Activated CD8-positive, alpha-beta memory T cell treated with anti-CD3 and anti-CD28 coated beads for 24 hours (primary cell): Measurements from ENCODE around the gene ANTKMT.
"Not testable (repeated sequence)": the region's sequence is repeated elsewhere in the genome, so short reads cannot be mapped to it uniquely, and the experiment has no call there.

Experiments used
- DNase-seq: peaks from one replicate; pipeline ENCODE4 v3.0.0-alpha.2; 2020

The ANTKMT gene

DNA sequence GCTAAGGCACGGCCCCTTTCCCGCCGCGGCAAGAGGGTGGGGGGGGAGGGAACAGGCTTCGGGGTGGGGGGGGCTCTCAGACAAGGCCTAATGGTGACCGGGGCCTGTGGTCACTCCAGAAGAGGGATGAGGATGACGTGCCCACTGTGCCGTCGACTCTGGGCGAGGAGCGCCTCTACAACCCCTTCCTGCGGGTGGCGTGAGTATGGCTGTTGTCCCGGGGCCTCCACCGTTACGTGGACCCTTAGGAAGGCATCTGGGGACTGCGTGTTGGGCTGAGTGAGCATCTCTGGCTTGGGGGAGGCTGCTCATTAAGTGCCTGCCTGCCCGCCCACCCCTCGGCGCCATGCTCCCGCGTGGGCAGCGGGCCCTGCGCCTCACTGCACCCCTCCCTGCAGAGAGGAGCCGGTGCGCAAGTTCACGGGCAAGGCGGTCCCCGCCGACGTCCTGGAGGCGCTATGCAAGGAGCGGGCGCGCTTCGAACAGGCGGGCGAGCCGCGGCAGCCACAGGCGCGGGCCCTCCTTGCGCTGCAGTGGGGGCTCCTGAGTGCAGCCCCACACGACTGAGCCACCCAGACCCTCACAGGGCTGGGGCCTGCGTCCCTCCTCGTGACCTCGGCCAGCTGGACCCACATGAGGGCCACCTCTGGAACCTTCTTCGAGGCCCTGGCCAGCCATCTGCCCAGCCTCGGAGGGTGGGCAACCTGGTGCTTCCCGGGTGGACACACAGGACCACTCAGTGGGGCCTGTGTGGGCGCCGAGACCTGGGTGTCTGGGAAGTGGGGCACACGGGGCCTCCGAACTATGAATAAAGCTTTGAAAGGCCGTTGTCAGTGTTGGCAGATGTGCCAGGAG is 8.2 kb downstream of the ANTKMT start:
- no peak for DNase-seq

DNA sequence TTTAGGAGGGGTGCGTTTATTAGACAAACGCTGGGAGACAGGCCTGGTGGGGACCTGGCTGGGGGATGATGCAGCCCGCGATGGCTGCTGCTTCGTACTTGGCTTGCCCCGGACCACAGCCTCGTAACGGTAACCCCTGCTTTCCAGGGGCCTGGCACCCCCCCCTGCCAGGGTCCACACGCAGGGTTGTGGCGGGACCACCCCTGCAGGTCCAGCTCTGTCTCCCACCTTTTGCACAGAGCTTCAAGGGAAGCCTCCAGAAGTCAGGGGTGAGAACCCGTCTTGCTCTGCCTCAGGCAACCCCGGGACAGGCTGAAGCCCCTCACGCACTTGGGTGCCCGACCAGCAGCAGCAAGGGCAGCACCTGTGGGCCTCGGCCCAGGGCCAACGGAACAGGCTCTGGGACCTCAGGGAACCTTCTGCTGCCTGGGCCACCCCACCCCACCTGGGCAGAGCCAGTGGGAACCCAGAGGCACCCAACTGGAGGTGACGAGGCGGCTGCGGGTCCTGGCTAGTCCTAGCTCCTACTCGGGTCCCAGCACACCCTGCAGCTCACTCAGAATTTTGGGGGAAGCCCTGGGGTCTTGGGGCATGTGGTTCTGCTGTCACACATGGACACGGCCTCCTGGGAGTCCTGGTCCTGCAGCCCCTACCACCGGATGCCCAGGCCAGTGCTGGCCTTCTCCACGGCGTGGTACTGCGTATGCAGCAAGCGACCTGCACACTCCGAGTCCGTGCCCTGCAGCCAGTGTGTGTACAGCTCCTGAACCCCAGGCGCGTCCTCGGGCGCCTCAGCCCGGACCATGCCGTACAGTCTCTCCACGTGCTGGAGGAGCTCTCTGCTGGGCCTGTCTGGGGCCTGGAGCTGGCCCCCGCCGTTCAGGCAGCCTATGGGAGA is 9.1 kb downstream of the ANTKMT start:
- DNase-seq, result no peak

DNA sequence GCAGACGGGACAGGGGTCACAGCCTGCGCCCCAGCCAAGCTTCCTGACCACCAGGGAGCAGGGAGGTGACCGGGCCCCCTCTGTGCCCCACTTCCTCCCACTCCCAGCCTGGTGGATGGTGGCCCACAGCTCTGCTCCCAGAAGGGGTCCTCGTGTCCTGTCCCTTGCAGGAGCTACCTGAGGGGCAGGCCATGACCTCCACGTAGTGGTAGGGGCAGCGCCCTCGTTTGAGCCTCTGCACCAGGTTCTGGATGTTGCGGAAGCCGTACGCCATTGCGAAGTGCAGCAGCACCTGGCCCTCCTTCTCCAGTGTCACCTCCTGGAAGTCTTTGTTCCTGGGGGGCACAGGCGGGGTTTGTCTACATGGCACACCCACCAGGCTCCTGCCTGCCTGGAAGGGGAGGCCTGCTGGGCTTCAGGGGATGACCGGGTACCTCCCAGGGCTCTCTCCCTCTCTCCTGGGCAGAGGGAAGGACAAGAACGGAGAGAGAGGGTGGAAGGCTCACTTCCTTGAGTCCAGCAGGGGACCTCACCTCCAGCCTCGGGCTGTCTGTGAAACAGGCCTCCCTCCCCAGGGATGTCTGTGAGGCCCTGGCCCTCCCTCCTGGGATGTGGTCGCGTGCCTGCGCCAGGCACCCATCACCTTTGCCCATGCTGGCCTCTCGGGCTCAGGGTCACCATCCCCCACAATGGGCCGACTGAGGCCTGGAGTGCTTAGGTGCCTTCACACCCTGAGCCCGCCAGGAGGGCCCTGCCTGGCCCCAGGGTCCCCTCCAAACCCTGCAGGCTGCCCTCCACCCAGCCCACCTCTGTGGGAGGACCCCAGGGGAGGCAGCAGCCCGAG is 9.9 kb downstream of the ANTKMT start:
- DNase-seq, result no peak

DNA sequence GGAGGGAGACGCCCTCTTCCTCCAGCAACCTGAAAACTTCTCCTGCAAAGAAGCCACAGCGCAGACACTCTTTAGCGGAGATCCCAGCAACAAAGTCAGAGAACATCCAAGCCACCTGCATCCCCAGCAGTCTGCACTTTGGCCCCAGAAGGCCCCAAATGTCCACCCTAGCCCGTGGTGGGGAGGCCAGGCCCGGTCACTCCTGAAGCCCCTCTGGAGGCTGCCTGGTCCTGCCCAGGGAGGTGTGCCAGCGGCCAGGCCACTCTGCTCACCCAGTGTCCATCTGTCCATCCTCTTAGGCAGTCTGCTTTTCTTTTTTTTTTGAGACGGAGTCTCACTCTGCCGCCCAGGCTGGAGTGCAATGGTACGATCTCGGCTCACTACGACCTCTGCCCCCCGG is 11.4 kb downstream of the ANTKMT start:
- no peak for DNase-seq

DNA sequence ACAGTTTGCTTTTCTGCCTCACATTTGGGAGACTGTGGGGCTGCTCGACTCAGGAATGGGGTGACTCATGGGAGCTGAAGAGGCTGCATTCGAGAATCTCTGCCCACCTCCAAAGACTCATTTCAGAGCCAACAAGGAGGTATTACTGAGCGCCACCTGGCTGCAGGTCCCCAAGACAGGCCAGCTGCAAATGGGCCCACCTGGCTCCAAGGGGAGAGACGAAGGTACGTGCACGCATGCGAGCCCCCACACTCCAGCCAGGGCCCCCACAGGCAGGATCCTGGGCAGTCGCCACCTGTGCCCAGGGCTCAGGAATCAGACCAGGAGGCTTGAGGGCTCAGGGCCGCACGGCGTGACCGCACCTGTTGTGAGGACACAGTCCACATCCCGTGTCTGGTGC is 12.0 kb downstream of the ANTKMT start:
- no peak for DNase-seq

DNA sequence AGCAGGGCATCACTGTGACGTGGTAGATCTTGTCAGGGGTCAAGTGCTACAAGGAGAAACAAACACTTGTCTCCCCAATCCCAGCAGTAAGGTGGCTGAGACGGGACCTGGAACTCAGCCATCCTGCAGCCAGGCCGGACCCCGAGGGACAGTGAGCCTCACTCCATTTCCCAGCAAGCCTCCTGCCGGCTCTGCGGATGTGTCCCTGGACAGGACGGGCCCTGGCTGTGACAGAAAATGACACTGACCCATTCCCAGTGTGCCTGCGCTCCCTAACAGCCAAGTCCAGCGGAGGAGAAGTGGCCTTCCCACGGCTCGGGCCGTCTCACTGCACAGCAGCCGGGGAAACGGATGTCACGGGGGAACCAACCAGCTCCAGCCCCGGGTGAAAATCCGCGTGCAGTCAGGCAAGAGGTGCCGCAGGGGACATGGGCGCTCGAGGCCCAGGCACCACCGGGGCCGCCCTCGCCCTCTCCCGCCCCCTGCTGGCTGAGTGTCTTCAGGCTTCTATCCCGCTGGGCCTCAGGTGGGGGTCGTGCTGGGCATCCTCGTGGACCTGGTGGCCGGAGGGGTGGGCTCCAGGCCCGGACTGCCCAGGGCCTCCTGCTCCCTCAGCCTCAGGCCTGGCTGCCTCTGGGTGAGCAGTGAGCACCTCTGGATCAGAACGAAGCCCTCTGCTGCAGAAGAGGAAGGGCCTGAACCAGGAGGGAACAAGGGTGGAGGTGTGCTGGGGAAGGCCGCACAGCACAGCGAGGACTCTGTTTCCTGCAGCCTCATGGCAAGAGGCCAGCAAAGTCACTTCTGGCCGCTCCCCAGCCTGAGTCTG is 12.6 kb downstream of the ANTKMT start:
- no peak for DNase-seq

DNA sequence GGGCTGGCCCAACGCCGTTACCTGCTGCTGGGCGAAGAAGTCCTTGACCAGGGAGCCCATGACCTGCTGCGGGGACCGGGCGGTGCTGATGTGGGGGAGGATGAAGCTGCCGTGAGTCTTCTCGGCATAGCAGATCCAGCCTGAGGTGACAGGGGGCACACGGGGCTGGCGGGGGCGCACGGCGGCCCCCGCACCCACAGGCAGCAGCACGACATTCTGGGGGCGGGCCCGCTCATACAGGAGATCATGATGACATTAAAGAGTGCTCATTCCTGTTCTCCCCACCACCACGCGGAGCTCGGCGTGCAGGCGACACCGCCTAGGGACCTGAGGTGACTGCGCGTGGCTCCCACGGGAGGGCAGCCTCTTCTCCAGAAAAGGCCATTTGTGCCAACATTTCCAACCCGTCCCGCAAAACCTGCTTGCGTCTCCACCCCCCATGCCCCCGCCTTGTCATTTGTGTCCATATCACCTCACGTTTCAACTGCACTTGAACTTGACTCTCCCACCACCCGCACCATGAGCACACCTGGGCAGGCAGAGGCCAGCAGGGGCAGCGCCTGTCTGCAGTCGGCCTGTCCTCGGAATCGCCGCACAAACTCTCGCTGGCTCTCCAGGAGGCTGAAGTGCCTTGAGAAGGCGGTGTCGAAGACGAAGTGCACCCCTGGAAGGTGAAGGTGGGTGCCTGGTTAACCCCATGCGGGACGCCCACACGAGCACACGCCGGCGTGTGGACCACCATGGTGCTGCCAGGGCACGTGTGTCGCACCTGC is 13.4 kb downstream of the ANTKMT start:
- DNase-seq, result no peak

DNA sequence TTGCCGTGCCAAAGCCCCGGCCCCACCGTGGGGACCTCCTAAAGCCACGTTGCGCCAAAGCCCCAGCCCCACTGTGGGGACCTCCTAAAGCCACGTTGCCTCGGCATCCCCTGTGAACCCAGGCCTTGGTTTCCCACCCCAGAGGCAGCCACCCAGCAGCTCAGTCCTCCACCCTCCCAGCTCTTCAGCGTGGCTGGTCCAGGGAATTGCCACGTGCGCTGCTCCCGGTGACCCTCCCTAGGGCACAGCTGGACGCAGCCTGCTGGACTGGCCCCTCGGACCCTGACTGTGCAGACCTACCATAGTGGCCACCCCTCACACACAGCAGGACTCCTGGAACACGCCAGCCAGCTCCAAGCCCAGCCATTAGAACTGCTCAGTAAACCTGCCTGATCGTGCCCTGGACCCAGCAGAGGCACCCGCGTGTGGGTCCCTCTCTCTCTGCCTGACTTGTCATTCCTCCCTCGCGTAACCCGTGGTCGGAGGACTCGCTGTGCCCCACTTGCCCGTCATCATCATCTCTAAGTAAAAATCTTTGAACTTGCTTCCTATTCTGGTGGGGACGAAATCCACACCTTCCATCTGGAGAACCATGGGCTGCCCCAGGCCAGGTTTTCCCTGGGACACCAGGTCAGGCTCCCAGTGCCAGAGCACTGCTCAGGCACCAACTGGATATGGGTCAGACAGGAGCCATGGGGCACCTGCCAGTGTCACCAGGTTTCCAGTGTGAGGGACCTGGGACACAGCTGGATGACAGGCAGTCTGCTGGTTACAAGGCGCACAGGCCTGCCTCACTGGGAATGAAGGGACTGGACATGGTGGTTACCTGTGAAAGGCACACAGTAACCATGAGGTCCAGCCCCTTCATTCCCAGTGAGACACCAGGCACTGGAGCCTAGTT is 14.3 kb downstream of the ANTKMT start:
- DNase-seq, result no peak

DNA sequence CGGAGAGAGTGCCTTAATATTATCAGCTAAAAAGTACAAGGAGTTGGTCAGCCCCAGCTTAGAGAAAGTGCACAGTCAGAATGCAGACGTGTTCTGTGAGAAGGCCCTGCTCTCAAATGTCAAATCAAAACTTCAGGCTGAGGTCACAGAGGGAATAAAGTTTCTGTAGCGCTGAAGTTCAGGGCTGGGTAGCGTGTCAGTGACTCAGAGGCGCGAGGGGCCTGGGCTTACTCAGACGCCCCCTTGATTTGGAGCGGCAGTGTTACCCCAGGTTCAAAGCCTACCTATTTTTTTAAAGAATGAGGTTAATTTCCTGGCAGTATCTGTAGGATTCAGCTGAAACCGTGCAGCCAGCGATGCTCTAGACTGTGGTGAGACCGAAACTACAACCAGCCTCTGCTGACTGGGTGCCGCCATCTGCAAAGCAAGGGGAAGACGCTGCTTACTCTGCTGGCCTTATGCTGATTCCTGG is 15.1 kb downstream of the ANTKMT start:
- DNase-seq, result peak; percentile 66

DNA sequence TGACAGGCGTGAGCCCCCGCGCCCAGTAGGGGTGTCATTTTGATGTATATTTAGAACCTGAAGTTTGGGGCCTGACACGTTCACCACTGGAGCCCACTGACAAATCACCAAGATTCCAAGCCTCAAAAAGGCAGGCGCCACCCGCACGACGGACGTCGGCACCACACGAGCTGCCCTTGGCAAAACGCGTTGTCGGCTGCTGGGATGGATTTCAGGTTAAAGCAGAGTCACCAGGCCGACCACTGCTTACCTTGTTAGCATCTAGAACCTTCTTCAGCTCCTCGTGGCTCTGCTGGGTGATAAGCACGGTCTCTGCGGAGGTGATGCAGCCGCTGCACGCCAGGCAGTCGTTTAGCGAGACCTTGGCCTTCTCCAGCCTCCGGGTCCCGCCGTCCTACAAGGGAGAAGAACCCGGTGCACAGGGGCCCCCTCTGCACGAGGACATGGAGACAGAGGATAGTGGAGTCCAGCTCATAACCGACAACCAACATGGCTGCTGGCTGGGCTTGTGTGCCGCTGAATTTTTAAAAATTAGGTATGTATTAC is 16.1 kb downstream of the ANTKMT start:
- no peak for DNase-seq

DNA sequence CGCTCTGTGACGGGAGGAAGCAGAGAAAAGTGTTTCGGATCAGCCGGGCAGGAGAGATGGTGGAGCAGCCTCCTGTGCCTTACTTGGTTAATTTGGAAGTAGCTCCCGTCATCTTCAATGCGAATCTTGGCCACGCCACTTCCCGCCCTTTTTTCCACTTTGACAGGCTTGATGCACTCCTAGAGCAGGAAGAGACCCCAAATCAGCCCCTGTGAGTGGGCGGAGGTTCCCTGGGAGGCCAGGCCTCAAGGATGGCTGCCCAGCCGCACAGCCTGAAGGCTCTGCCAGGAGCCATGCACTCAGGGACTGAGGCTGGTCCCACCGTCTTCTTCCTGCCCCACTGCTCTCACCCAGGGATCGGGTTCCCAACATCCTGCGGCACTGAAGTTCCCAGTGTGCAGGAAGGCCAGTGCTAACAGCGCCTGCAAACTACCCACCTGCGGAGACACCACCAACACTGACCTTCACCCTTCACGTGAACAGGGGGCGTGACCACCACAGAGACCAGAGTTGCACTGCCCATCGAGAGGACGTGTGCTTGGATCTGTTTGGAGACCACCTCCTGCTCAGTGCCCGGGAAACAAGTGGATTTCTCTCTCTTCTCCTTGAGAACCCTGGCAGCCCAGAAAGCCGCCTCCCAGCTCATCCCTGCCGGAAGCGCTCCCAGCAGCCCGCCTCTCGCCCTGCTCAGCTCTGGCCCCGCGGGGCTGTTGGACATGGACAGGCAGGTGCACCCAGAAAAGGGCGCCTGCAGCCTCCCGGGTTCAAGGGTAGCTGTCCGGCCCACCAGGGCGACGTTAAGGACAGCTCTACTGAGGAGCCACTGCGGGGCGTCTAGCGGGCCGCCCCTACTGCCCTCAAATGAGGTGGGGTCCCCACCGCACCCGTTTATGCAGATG is 18.9 kb downstream of the ANTKMT start:
- no peak for DNase-seq

DNA sequence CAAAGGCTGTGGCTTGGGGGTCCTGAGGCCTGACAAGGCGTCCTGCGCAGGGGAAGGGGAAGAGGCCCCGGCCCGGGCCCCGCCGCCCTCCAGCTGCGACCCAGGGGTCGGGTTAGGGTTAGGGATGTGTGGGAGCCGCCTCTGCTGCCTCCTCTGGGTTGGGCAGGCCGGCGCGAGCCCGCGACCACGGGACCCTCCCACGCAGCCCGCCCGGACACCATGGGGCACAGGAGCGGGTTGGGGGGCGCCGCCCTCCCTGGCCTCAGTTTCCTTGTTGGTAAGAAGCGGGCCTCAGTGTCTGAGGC is 19.5 kb downstream of the ANTKMT start:
- no peak for DNase-seq

DNA sequence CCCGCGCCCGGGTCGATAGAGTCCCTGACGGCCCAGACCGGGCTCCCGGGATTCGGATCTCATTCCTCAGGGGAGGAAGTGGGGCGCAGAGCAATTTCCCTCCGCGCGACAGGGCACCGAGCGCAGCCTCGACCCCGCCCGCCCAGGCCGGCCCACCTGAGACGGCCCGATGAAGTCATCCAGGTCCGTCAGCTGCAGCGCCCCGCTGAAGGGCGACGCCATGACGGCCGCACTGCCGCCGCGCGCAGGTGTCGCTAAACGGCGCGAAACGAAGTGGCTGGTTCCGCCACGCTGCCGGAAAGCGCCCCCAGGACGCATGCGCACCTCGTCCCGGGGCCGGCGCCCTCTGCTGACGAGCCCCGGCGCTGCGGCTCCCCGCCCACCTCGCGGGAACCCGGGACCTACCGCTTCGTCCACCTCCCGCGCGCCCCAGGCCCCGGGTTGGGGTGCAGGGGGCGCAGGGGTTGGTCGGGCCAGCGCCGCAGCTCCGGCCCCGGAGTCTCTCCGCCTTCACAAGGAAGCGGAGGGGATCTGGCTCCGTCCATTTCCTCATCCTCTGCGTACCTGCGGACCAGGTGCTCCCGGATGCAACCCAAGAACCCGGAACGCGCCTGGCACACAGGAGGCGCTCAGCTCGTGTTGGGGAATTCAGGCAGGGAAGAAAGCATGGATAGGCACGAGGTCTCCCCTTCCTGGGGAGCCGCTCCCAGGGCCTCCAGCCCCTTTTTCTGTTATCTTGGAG is 20.0 kb downstream of the ANTKMT start, which contains the start of gene CIAO3:
Gene CIAO3, minus strand, starts transcription at position 234 of the 742 bp plus-strand sequence. Its CDS starts 12 bp downstream, at position 222.
- peak; percentile 99 for DNase-seq

DNA sequence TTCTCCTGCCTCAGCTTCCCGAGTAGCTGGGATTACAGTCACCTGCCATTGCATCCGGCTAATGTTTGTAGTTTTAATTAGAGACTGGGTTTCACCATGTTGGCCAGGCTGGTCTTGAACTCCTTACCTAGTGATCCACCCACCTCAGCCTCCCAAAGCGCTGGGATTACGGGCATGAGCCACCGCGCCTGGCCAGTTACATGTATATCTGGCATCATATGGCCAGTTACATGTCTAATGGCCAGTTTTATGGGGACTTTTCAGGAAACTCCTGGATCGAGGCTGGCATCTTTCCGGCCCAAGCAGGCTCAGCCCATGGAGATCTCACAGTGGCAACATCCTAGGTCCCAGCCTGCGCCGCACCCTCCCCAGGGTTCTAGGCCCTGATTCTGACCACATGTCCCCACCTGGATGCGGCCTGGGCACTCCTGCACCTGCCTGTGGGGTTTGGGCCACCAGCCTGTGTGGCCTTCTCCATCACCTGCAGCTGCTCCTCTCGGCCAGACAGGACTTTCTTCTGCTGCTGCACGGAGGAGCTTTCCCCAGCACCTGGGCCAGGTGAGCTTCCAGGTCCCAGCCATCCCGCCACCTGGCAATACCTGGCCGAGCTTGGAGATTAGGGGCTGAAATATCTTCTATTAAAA is 21.2 kb downstream of the ANTKMT start:
- DNase-seq, result no peak

DNA sequence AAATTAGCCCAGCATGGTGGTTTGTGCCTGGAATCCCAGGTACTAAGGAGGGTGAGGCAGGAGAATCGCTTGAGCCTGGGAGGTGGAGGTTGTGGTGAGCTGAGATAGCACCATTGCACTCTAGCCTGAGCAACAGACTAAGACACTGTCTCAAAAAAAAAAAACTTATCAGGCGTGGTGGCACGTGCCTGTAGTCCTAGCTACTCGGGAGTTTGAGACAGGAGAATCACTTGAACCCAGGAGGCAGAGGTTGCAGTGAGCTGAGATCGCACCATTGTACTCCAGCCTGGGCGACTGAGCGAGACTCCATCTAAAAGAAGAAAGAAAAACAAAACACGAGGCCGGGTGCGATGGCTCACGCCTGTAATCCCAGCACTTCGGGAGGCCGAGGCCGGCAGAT is 21.9 kb downstream of the ANTKMT start:
- not testable (repeated sequence) for DNase-seq

DNA sequence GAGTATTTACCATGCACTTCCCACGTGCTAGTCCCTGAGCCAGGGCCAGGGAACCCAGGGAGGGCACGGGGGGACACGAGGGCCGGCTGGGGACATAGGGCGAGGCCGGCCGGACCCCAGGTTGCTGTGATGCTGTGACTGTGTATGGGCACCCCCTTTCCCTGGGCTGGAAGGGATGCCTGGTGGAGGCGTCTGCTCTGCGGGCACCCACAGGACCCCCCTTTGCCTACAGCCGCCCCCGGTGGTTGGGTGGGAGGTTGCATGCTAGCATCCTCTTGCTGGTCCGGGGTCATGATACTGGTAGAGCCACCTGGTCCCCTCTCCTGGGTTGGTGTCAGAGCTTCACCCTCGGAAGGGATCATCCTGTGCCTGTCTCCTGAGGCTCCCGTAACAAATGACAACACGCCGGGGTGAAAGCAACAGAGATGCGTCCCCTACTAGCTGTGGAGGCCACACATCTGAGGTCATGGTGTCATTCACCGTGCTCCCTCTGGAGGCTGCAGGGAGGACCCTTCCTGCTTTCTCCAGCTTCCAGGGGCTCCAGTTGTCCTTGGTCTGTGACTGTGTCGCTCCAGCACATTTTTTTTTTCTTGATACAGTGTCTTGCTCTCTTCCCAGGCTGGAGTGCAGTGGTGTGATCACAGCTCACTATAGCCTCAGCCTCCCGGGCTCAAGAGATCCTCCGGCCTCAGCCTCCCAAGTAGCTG is 23.0 kb downstream of the ANTKMT start:
- DNase-seq, result no peak

DNA sequence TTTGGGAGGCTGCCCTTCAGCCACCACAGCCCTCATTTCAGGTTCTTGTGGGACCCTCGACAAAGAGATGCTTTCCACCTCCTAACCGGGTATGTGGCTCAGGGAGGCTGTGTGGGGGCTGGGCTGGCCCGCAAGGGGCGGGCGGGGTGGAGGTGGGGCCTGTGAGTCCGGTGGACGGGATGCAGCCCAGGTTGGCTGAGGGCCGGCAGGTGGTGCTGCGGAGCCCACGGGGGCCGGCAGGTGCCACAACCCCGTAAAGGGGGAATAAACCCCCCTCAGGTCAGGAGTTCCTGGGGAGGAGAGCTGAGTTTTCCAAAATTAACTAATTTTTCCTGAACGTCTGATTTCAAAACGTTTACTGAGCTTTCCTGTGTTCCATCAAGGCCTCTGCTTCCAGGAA is 24.8 kb downstream of the ANTKMT start:
- DNase-seq, result no peak
